Left lung (tissue), 10 donors: Measurements from ENCODE around the gene GAL. TPM values are rescaled to one million over a fixed set of nuclear protein-coding genes. Genes with fewer than 3 reads are reported as not detected.

Experiments used
- ATAC-seq: fragments of 200-7000 bp; cut with Tn5 transposase; one replicate; pipeline ENCODE4 v1.9.1; 2020; ENCODE audit warnings: moderate library complexity
- DNase-seq, 4 donors: peaks; one replicate each; pipeline ENCODE4 v3.0.0-alpha.2; 2013 to 2020
- H3K27ac ChIP-seq, 2 donors: fragments of 200-600 bp; sonication (generic) in 1 of 2; one replicate each; pipeline versions ENCODE4 v1.5.0 to v1.8.0; 2020 to 2021
- H3K27me3 ChIP-seq, 2 donors: fragments of 200-600 bp; sonication (generic) in 1 of 2; one replicate each; pipeline versions ENCODE4 v1.5.0 to v1.8.0; 2020 to 2021
- H3K36me3 ChIP-seq, 2 donors: fragments of 200-600 bp; sonication (generic) in 1 of 2; one replicate each; pipeline versions ENCODE4 v1.5.0 to v1.8.0; 2020 to 2021
- H3K4me1 ChIP-seq, 2 donors: fragments of 200-600 bp; one replicate each; pipeline ENCODE4 v1.8.0; 2021
- H3K4me3 ChIP-seq, 2 donors: fragments of 200-600 bp; sonication (generic) in 1 of 2; one replicate each; pipeline versions ENCODE4 v1.5.0 to v1.8.0; 2020 to 2021; ENCODE audit warnings: mild to moderate bottlenecking in 1 of 2
- H3K9me3 ChIP-seq, 2 donors: fragments of 200-600 bp; sonication (generic) in 1 of 2; one replicate each; pipeline versions ENCODE4 v1.5.0 to v1.8.0; 2020 to 2021
- intact Hi-C, 2 donors: fragments of 100-400 bp; cut with DNase I; formaldehyde crosslinking; loops; one replicate each; pipeline versions ENCODE4 v1.11.2 to v1.14.2; 2022
- polyA plus RNA-seq, 6 donors: library from polyadenylated mRNA; unstranded; fragments of 120-200 nt; gene quantifications; one replicate each; pipeline ENCODE4 v1.2.1, GENCODE V29; 2013; ENCODE audit not compliant: insufficient read length in 6 of 6
- total RNA-seq, 2 donors: library from RNA; stranded (reverse); fragmentation: NEBNext Ultra II Directional; extraction: Animal tissue kit (Norgen Biotek cat#: 25700); gene quantifications; one replicate each; pipeline ENCODE4 v1.2.1, GENCODE V29; 2021
- TF ChIP-seq, protein P1 (sequence below), 2 donors: fragments of 200-600 bp; sonication (generic) in 1 of 2; IDR thresholded peaks; one replicate each; pipeline versions ENCODE4 v1.5.0 to v1.8.0; 2021; ENCODE audit warnings: antibody characterized with exemption in 2 of 2
- donor health status: DM: no; HTN: yes; CAD: no.
- donor health status: DM: no; HTN: no; CAD: no.

Gene GAL
- total and polyA plus RNA-seq, 8 donors = 0.15 to 1.4 TPM; not detected in 6

DNA sequence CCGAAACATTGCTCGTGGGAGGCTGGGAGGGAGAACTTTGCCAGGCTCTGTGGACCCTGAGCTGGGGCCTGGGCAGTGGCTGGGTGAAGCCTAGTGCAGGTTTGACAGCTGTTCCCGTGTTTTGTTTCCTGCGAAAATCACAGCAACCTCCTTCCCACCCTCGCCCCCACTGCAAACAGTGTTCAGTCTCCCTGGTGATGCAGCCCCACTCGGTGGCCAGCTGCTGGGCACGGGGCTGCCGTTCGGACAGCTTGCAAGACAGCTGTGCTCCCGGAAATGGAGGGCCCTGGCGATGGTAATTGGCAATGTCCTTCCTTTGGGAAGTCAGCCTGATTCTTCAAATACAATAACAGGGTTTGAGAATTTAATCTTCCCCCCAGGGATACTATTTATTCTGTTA is 10.4 kb upstream of the GAL start:
- TF ChIP-seq, protein P1, sequence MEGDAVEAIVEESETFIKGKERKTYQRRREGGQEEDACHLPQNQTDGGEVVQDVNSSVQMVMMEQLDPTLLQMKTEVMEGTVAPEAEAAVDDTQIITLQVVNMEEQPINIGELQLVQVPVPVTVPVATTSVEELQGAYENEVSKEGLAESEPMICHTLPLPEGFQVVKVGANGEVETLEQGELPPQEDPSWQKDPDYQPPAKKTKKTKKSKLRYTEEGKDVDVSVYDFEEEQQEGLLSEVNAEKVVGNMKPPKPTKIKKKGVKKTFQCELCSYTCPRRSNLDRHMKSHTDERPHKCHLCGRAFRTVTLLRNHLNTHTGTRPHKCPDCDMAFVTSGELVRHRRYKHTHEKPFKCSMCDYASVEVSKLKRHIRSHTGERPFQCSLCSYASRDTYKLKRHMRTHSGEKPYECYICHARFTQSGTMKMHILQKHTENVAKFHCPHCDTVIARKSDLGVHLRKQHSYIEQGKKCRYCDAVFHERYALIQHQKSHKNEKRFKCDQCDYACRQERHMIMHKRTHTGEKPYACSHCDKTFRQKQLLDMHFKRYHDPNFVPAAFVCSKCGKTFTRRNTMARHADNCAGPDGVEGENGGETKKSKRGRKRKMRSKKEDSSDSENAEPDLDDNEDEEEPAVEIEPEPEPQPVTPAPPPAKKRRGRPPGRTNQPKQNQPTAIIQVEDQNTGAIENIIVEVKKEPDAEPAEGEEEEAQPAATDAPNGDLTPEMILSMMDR (IDR thresholded peaks at IDR 0.05) = no peak
- H3K27ac ChIP-seq = no peak overlapping the region
- no peak for ATAC-seq
- H3K36me3 ChIP-seq = no peaks in the 10 kb centered on the region
- peaks cover 0 to 4% of the 10 kb centered on the region in 2 donors for H3K27me3 ChIP-seq
- H3K4me1 ChIP-seq = no peaks in the 10 kb centered on the region
- intact Hi-C loops = no loop called here
- peak in 1 of 4 donors; percentile 54 for DNase-seq
- H3K9me3 ChIP-seq = peaks cover 0 to 7% of the 10 kb centered on the region in 2 donors
- H3K4me3 ChIP-seq = no peak overlapping the region

DNA sequence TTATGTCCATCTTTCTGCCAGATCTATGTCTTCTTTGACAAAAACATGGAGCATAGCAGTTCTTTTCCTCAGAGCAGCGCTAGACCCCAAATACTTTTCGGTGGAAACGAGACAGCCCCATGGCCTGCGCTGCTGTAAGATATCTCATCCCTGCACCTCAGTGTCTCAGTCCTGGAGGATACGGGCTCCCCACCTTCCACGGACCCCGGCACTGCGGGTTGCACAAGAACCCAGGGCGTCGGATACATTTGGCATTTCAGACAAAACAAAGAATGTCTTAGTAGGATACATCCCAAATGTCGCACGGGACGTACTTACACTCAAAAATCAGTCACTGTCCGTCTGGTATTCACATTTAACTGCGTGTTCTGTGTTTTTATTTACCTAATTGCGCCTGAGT is 9.9 kb upstream of the GAL start:
- Histone ChIP-seq H3K4me1 (no peaks in the 10 kb centered on the region), H3K27ac (no peak overlapping the region), H3K27me3 (peaks cover 0 to 4% of the 10 kb centered on the region in 2 donors), H3K4me3 (no peak overlapping the region), H3K36me3 (no peaks in the 10 kb centered on the region), H3K9me3 (peaks cover 0 to 7% of the 10 kb centered on the region in 2 donors)
- intact Hi-C loops = no loop called here
- ATAC-seq = no peak
- TF ChIP-seq, protein P1 (IDR thresholded peaks at IDR 0.05) = no peak
- peak in 1 of 4 donors; percentile 47 for DNase-seq

DNA sequence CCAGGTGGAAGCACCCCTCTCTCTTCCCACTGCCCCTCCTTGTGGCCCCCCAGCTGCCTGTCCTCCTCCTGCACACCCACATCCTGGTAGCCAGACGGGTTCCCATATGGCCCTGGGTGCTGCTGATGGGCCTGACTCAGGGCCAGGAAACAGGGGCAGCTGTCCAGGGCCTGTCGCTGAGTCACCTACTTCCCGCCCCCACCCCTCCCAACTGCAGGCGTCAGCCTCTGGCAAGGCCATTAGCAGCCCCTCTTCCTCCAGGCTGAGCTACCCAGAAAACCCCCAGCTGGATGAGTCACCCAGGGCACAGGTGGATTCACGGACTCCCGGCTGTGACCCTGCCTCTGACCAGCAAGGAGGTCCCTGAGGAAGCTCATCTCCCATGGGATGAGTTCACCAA is 6.9 kb upstream of the GAL start:
- Histone ChIP-seq H3K27me3 (peaks cover 0 to 11% of the 10 kb centered on the region in 2 donors), H3K27ac (no peak overlapping the region), H3K36me3 (no peaks in the 10 kb centered on the region), H3K4me1 (no peaks in the 10 kb centered on the region), H3K4me3 (no peak overlapping the region), H3K9me3 (peaks cover 0 to 7% of the 10 kb centered on the region in 2 donors)
- intact Hi-C loops = no loop called here
- TF ChIP-seq, protein P1 (IDR thresholded peaks at IDR 0.05) = no peak
- DNase-seq (peak in 3 of 4 donors; percentile 32 to 57 (median 37)), ATAC-seq (peak; percentile 79)

DNA sequence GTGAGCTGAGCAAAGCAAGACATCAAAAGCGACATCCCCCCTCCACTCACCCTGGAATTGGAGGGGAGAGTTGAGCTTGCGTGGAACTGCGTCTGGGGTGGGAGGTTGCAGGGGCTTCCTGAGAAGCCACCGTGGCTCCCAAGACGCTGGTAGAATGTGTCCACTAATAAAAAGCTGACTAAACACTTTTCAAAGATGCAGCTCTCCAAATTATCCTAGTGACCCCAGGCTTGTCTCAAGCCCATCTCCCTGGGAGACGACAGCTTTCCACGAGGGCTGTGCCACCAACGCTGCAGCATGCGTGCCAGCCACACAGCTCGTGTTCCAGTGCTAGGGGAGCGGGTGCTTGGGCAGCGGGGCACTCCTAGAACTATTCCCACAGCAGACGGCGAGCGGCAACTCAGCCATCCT is 6.3 kb upstream of the GAL start:
- Histone ChIP-seq H3K27me3 (peaks cover 0 to 17% of the 10 kb centered on the region in 2 donors), H3K27ac (no peak overlapping the region), H3K9me3 (peaks cover 0 to 7% of the 10 kb centered on the region in 2 donors), H3K4me3 (no peak overlapping the region), H3K36me3 (no peaks in the 10 kb centered on the region), H3K4me1 (no peaks in the 10 kb centered on the region)
- intact Hi-C loops = no loop called here
- TF ChIP-seq, protein P1 (IDR thresholded peaks at IDR 0.05) = no peak
- DNase-seq (peak in 2 of 4 donors; percentile 16 to 57), ATAC-seq (no peak)

DNA sequence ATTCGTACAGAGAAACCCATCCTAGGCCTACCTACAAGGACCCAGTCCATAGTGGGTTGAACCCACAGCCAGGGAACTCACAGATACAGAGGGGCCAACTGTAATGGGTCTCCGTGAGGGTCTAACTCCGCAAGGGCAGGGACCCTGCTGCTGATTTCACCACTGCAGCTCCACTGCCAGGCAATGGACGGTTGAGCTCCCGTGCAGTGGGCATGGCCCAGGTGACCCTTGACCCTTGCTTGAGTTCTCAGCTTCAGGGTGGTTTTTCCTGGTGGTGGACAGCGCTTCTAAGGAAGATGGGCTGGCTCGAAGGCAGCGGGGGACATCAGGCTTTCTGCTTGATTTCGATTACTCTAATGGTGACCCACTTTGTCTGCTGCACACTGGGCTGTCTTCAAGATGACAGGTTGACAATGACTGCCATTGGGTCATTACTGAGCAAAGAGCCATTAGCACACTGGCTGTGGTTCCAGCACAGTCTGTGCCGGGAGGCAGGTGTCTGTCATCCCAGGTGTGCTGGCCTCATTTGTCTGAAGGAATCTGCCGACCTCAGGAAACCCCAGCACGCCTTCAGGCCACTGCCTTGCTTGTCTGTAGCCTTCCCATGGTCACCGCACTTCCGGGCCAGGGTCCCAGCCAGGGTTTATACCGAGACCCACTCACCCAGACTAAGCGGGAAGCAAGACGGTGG is 3.7 kb upstream of the GAL start:
- TF ChIP-seq, protein P1 (IDR thresholded peaks at IDR 0.05) = no peak
- H3K9me3 ChIP-seq = no peaks in the 10 kb centered on the region
- DNase-seq (peak in 1 of 4 donors; percentile 17), ATAC-seq (no peak)
- H3K4me1 ChIP-seq = peaks cover 6 to 16% of the 10 kb centered on the region in 2 donors
- H3K27me3 ChIP-seq = peaks cover 25 to 39% of the 10 kb centered on the region in 2 donors
- intact Hi-C loops = no loop called here
- no peak overlapping the region for H3K27ac ChIP-seq
- no peaks in the 10 kb centered on the region for H3K36me3 ChIP-seq
- no peak overlapping the region for H3K4me3 ChIP-seq
